Osteoblast (primary cell): ENCODE measurements around the gene CDC42BPA. TPM values are rescaled to one million over a fixed set of nuclear protein-coding genes. Genes with fewer than 3 reads are reported as not detected.

Source experiments
- DNase-seq: peaks from one replicate; pipeline ENCODE4 v3.0.0; 2011; ENCODE audit warnings: low spot score, mixed read lengths; ENCODE audit not compliant: insufficient read length; ENCODE audit errors: missing footprints
- H2AFZ ChIP-seq: 2 replicates; pipeline ENCODE4 v1.6.0; 2011; ENCODE audit warnings: mild to moderate bottlenecking, low read length
- H3K27ac ChIP-seq: 2 replicates; pipeline ENCODE4 v1.5.1; 2011; ENCODE audit warnings: mild to moderate bottlenecking, low read depth, low read length, moderate library complexity
- H3K27me3 ChIP-seq: 2 replicates; pipeline ENCODE4 v1.6.0; 2012; ENCODE audit warnings: mild to moderate bottlenecking, control low read depth, inconsistent platforms, low read length, moderate library complexity; ENCODE audit not compliant: insufficient read depth
- H3K36me3 ChIP-seq: 2 replicates; pipeline ENCODE4 v1.5.1; 2011; ENCODE audit warnings: mild to moderate bottlenecking, low read length, control low read depth, moderate library complexity; ENCODE audit not compliant: insufficient read depth
- H3K4me1 ChIP-seq: 2 replicates; pipeline ENCODE4 v1.5.1; 2011; ENCODE audit warnings: mild to moderate bottlenecking, low read length, control low read depth, moderate library complexity; ENCODE audit not compliant: insufficient read depth
- H3K4me2 ChIP-seq: 2 replicates; pipeline ENCODE4 v1.6.0; 2011; ENCODE audit warnings: mild to moderate bottlenecking, low read length; ENCODE audit not compliant: insufficient read depth
- H3K4me3 ChIP-seq: fragments of 200-600 bp; sonication (generic); 3 replicates; pipeline ENCODE4 v1.5.1; 2012; ENCODE audit warnings: mild to moderate bottlenecking, low read length, inconsistent platforms; ENCODE audit not compliant: insufficient read depth
- H3K79me2 ChIP-seq: 2 replicates; pipeline ENCODE4 v1.6.0; 2012; ENCODE audit warnings: mild to moderate bottlenecking, low read length, control low read depth, inconsistent platforms; ENCODE audit not compliant: insufficient read depth
- H3K9me3 ChIP-seq: 2 replicates; pipeline ENCODE4 v1.5.1; 2011; ENCODE audit warnings: low read depth, low read length, control low read depth
- H4K20me1 ChIP-seq: 2 replicates; pipeline ENCODE4 v1.6.0; 2012; ENCODE audit warnings: mild to moderate bottlenecking, low read length, control low read depth; ENCODE audit not compliant: insufficient read depth
- CTCF ChIP-seq: IDR thresholded peaks from 2 replicates; pipeline ENCODE4 v1.5.1; 2011; ENCODE audit warnings: mild to moderate bottlenecking, low read depth, low read length, moderate library complexity; ENCODE audit errors: extremely low read depth
- total RNA-seq: library from RNA; depleted of rRNA; stranded (reverse); fragments of >200 nt; gene quantifications from 2 replicates; pipeline ENCODE4 v1.2.3, GENCODE V29; 2012

Gene CDC42BPA
- total RNA-seq, 1 donor, result 77.8 TPM

GRCh38 chr1:227094249-227094966 lies 223.9 kb downstream of the CDC42BPA start:
- no peaks in the 10 kb centered on the region for H3K4me1 ChIP-seq
- DNase-seq, result no peak

GRCh38 chr1:227093309-227093708 lies 225.0 kb downstream of the CDC42BPA start:
- Histone ChIP-seq H3K9me3 (no peaks in the 10 kb centered on the region), H3K4me3 (no peak overlapping the region), H4K20me1 (no peaks in the 10 kb centered on the region), H2AFZ (no peak overlapping the region), H3K79me2 (no peaks in the 10 kb centered on the region), H3K27me3 (no peaks in the 10 kb centered on the region), H3K4me2 (no peak overlapping the region), H3K36me3 (no peaks in the 10 kb centered on the region), H3K27ac (no peak overlapping the region), H3K4me1 (no peaks in the 10 kb centered on the region)
- no peak for DNase-seq
- TF ChIP-seq CTCF, result no peak

More at GRCh38 chr1:227094249-227094966, 223.9 kb downstream of the CDC42BPA start:
- no peaks in the 10 kb centered on the region for H3K27me3 ChIP-seq
- H3K9me3 ChIP-seq, result no peaks in the 10 kb centered on the region
- no peak overlapping the region for H3K4me2 ChIP-seq
- no peak overlapping the region for H2AFZ ChIP-seq
- TF ChIP-seq CTCF, result no peak
- H3K4me3 ChIP-seq, result no peak overlapping the region
- no peak overlapping the region for H3K27ac ChIP-seq
- no peaks in the 10 kb centered on the region for H3K79me2 ChIP-seq
- H4K20me1 ChIP-seq, result no peaks in the 10 kb centered on the region
- H3K36me3 ChIP-seq, result no peaks in the 10 kb centered on the region

- Histone ChIP-seq H3K27me3 (no peaks in the 10 kb centered on the region), H3K9me3 (no peaks in the 10 kb centered on the region), H3K79me2 (no peaks in the 10 kb centered on the region), H3K27ac (no peak overlapping the region), H3K4me1 (no peaks in the 10 kb centered on the region), H3K4me3 (no peak overlapping the region), H2AFZ (no peak overlapping the region), H3K36me3 (no peaks in the 10 kb centered on the region), H4K20me1 (no peaks in the 10 kb centered on the region), H3K4me2 (no peak overlapping the region)
- no peak for DNase-seq
- TF ChIP-seq CTCF, result no peak
Measured at GRCh38 chr1:227092069-227092468, 226.2 kb downstream of the CDC42BPA start.

GRCh38 chr1:227086636-227087035 lies 231.7 kb downstream of the CDC42BPA start:
- no peak for TF ChIP-seq CTCF
- no peak overlapping the region for H3K27ac ChIP-seq
- no peak for DNase-seq
- H3K36me3 ChIP-seq, result no peaks in the 10 kb centered on the region
- H3K79me2 ChIP-seq, result no peaks in the 10 kb centered on the region
- H4K20me1 ChIP-seq, result no peaks in the 10 kb centered on the region
- no peaks in the 10 kb centered on the region for H3K27me3 ChIP-seq
- H3K4me1 ChIP-seq, result no peaks in the 10 kb centered on the region
- no peak overlapping the region for H2AFZ ChIP-seq
- peaks cover 3% of the 10 kb centered on the region for H3K9me3 ChIP-seq
- no peak overlapping the region for H3K4me2 ChIP-seq
- H3K4me3 ChIP-seq, result no peak overlapping the region
